ENCODE data around the gene C20orf204.

DNA sequence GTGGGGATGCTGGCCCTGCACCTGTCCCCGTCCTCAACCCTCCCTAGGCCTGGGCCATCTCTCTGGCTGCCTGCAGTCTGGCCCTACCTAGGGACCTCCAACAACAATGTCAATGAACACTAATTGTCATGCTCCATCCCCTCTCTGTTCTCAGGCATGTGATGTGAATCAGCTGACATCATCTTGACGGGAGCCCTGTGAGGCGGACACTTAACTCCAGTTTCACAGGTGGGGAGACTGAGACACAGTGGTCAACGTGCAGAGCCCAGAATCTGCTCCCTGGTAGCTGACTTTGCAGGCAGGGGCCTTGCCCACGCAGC lies 26.3 kb downstream of the C20orf204 start:
- TF ChIP-seq EP300 (IDR thresholded peaks at IDR 0.05; ENCODE audit: borderline replicate concordance): no peak
- TF ChIP-seq, protein P1, sequence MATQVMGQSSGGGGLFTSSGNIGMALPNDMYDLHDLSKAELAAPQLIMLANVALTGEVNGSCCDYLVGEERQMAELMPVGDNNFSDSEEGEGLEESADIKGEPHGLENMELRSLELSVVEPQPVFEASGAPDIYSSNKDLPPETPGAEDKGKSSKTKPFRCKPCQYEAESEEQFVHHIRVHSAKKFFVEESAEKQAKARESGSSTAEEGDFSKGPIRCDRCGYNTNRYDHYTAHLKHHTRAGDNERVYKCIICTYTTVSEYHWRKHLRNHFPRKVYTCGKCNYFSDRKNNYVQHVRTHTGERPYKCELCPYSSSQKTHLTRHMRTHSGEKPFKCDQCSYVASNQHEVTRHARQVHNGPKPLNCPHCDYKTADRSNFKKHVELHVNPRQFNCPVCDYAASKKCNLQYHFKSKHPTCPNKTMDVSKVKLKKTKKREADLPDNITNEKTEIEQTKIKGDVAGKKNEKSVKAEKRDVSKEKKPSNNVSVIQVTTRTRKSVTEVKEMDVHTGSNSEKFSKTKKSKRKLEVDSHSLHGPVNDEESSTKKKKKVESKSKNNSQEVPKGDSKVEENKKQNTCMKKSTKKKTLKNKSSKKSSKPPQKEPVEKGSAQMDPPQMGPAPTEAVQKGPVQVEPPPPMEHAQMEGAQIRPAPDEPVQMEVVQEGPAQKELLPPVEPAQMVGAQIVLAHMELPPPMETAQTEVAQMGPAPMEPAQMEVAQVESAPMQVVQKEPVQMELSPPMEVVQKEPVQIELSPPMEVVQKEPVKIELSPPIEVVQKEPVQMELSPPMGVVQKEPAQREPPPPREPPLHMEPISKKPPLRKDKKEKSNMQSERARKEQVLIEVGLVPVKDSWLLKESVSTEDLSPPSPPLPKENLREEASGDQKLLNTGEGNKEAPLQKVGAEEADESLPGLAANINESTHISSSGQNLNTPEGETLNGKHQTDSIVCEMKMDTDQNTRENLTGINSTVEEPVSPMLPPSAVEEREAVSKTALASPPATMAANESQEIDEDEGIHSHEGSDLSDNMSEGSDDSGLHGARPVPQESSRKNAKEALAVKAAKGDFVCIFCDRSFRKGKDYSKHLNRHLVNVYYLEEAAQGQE (IDR thresholded peaks at IDR 0.05; ENCODE audit: low read depth): no peak
- TF ChIP-seq ZBTB7A (IDR thresholded peaks at IDR 0.05; ENCODE audit: low read depth): no peak
- no peak for TF ChIP-seq TAF1 (IDR thresholded peaks at IDR 0.05; ENCODE audit: low read depth)
- TF ChIP-seq TEAD4 (IDR thresholded peaks at IDR 0.05): no peak
- no peak for TF ChIP-seq CEBPB (IDR thresholded peaks at IDR 0.05)
- TF ChIP-seq FOXM1 (IDR thresholded peaks at IDR 0.05; ENCODE audit: borderline replicate concordance, low read depth): no peak
- TF ChIP-seq, protein P2, sequence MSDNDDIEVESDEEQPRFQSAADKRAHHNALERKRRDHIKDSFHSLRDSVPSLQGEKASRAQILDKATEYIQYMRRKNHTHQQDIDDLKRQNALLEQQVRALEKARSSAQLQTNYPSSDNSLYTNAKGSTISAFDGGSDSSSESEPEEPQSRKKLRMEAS (IDR thresholded peaks at IDR 0.05): no peak
